Activated CD4-positive, CD25-positive, alpha-beta regulatory T cell treated with anti-CD3 and anti-CD28 coated beads, Interleukin-2, amount 50 U/mL, for 72 hours (primary cell): Measurements from ENCODE around the gene ODAD2.
"Not testable (repeated sequence)": the region's sequence is repeated elsewhere in the genome, so short reads cannot be mapped to it uniquely, and the experiment has no call there.

Experiments used
- DNase-seq: peaks from one replicate; pipeline ENCODE4 v3.0.0; 2021

The ODAD2 gene

GRCh38 chr10:27969931-27970330, 28.9 kb downstream of the ODAD2 start:
- not testable (repeated sequence) for DNase-seq

DNA sequence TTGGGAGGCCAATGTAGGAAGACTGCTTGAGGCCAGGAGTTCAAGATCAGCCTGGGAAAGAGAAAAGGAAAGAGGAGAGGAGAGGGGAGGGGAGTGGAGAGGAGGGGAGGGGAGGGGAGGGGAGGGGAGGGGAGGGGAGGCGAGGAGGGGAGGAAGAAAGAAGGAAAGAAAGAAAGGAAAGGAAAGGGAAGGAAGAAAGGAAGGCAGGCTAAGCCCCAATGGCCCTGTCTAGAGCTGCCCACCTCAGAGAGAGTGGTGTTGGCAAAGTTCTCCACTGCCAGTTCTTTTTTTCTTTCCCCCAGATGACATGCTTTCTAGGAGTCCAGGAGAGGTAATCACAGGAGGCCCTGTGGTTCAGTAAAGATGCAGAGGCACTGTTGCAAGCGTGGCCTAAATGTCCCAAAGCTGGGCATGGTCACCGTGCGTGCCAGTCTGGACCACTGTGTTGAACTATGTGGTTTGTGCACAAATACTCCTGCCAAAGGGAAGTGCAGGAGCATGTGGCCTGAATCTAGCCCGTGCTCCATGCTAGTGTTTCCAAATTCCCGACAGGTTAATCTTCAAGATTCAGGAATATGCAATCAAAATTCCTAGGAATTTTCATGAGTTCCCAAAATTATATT, 39.7 kb downstream of the ODAD2 start:
- DNase-seq = no peak

DNA sequence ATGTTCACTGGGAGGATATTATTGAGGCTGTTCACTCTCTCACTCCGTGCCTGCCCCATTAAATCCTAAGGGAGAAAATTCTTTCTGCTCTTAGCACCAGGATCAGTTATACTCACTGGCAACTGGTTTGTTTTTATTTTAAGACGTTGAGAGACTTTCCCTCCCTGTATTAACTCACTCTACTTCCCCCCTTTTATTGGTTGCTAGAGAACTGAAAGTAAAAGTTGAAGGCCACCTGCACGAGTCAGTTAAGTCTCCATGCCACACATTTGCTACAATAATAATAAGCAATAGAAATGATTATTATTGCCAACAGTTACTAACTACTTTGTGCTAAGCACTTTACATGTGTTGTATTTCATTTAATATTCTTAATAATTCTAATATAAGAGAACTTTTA, 40.5 kb downstream of the ODAD2 start:
- not testable (repeated sequence) for DNase-seq

GRCh38 chr10:27950242-27950564, 48.7 kb downstream of the ODAD2 start:
- DNase-seq = no peak

DNA sequence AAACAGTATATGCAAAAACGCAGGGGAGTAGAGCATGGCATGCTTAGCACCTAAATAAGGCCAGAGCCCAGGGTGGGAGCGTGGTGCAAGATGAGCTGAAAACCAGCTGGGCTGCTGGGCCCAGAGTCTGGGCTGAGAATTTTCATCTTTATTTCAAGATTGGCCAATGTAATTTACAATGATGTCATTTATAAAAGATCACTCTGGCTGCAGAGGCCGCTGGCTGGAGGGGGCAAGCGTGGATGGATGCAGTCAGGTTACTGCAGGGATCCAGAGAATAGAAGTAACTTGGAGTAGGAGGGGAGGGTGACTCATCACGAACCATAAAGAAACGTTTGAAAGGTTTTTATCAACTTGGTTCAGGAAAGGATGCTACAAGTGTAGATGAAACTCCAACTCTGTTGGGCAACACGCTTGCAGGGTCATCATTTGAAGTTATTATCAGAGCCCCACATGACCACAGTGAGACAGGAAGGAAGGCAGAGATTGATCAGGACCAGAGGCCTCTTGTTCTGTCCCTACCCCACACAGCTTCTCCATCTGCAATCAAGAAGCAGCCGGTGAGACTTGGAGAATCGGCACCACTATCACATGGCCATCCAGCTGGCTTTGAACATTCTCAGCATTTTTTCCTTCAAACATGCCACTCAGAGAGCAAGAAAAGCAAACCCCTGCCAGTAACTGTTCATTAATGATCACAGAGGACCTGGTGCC, 49.2 kb downstream of the ODAD2 start:
- DNase-seq = no peak

DNA sequence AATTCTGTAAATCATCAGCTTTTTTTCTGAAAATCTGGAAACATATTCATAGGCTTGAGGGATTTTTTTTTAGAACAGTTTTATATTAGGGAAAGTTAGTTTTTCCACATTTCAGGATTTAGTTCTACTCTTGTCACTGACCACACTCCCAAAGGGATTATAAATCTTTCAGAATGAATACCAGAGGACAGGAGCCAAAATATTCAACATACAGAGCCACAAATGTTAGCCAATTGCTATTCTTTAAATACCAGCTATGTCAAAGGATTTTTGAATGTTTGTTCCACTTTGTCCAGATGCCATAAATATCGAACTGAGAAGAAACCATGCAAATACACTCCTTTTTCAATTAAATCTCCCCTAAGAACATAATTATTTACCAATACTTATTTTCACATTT, 50.7 kb downstream of the ODAD2 start:
- DNase-seq = no peak

DNA sequence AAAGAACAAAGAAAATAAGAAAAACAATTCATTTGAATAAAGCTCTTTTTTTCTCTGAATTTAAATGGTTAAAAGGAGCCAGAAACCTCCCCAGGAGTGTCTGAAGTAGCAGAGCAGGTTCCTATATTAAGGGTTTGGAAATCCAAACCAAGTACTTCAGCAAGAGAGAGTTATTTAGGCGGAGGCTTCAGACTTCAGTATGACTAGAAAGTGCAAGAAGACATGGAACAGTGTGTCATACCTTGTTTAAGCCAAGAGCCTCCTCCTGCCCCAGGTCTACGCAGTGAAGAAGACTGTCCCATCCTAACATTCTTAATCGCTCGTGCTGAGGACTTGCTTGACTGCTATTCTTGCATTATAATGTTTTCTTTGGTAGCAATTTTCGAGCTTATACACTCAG, 51.3 kb downstream of the ODAD2 start:
- DNase-seq = no peak

DNA sequence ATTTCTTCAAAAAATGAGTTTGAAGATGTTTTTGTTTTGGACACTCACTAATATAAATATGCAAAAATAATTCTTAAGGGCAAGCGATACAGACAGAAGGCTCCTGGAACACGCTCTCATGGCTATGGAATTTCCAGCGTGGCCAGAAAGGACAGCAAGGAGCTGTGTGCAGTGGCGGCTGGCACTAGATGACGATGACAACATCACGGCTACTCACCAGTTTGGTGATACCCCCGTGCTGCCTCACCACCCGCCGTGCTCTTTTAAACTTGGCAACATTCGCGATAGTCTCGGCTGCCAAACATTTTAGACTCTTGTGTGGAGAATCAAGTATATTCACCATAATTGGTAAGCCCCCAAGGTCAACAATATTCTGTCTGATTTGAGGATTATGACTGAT, 54.9 kb downstream of the ODAD2 start:
- DNase-seq = no peak

DNA sequence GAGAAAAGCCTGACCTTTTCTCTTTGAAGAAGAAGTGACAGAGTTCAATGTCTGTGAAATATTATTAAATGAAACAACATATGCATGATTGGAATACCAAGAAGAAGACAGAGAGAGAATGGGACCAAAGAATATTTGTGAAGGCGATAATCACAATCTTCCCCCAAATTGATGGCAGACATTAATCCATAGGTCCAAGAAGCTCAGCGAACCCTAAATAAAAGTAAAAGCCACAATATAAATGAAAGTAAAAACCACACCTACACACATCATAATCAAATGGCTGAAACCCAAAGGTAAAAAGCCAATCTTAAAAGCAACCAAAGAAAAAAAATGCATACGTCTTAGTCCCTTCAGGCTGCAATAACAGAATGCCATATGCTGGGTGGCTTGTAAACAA, 84.0 kb downstream of the ODAD2 start:
- no peak for DNase-seq

- no peak for DNase-seq
Observed at GRCh38 chr10:27912231-27912630, 86.6 kb downstream of the ODAD2 start.

GRCh38 chr10:27911539-27911938, 87.3 kb downstream of the ODAD2 start:
- DNase-seq = no peak

GRCh38 chr10:27911011-27911410, 87.9 kb downstream of the ODAD2 start:
- no peak for DNase-seq

DNA sequence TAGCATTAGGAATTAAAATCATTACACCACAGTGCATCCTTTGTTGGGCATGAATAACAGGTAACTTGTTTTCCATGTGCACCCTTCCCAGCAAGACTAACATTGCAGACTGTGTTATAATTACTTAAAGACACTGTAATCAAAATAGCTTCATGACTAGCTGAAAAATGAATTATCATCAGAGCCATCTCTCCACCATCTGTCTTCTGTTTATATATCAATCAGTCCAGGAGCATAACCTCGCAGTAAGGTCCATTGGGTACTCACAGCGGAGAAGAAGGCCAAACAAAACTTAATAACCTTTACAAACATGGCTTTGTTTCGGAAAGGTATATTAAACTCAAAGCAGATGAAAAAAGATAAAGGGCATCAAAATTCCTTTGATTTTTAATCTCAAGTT, 90.6 kb downstream of the ODAD2 start:
- no peak for DNase-seq

- DNase-seq = not testable (repeated sequence)
Observed at GRCh38 chr10:27899485-27899884, 99.4 kb downstream of the ODAD2 start.

DNA sequence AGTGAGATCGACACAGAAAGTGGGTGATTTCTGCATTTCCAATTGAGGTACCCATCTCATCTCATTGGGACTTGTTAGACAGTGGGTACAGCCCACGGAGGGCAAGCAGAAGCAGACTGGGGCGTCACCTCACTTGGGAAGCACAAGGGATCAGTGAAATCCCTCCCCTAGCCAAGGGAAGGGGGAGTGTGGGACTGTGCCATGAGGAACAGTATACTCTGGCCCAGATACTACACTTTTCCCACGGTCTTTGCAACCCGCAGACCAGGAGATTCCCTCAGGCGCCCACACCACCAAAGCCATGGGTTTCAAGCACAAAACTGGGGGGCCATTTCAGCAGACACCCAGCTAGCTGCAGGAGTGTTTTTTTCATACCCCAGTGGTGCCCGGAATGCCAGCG, 99.8 kb downstream of the ODAD2 start:
- DNase-seq = no peak

DNA sequence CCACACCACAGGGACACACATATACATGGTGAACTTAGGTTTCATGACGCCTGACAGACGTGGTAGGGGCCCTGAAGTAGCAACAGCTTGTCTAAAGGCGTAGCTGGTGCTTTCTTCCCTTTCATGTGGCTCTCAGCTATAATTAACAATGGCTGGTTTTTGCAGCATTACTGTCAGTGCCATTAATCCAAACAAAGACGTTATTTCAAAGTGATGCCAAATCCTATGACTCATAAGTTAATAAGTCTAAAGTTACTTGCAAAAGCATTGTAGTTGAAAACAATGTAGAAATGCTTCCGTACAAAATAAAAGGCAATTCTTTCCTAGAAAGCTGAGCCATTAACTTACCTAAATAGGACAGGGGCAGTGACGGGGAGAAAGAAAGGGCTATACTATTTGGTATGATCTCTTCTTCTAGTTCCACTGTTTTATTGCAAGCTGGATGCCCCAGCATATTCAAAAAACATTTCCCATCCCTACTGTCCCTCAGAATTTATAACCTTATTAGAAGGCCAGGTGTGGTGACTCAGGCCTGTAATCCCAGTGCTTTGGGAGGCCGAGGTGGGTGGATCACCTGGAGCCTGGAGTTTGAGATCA, 105.4 kb downstream of the ODAD2 start:
- DNase-seq = no peak

GRCh38 chr10:27890971-27891370, 107.9 kb downstream of the ODAD2 start:
- no peak for DNase-seq

- no peak for DNase-seq
Observed at GRCh38 chr10:27889518-27889917, 109.4 kb downstream of the ODAD2 start.

DNA sequence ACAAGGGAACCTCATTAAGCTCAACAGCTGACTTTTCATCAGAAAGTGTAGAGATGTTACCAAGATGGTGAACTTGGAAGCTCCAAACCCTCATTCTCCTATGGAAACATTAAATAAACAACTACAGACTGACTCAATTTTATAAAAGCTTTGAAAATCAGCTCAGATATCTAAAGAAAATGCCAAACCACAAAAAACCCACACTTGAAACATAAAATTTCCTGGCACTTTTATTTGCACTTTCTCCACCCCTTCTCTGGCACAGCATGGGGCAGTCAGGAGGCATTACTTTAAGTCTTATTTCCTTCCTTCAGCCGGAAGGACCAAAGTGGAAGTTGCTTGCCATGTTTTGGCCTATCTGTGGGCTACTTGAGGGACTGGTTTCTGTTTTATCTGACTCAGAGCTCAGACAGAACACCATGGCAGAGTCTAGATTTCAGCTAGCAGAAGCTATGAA, 114.7 kb downstream of the ODAD2 start:
- no peak for DNase-seq

GRCh38 chr10:27878281-27878680, 120.6 kb downstream of the ODAD2 start:
- DNase-seq = no peak

DNA sequence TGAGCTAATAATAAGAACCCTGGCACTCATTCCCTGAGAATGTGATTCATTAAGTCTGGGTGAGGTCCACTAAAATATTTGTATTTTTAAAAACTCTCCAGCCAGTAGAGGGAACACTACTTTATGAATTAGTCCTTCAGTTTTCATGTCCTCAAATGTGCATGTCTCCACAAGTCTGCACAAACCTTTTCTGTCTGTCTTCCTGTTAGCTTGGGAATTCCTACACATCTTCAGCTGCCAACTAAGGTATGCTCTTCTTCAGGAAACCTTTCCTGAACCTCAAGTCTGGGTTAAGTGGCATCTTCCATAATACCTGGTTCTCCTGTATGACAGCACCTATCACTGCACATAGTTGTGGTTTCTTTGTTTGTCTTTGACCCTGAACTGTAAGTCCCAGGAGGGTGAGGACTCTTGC, 133.7 kb downstream of the ODAD2 start:
- DNase-seq = no peak

GRCh38 chr10:27861781-27862180, 137.1 kb downstream of the ODAD2 start:
- DNase-seq = no peak

DNA sequence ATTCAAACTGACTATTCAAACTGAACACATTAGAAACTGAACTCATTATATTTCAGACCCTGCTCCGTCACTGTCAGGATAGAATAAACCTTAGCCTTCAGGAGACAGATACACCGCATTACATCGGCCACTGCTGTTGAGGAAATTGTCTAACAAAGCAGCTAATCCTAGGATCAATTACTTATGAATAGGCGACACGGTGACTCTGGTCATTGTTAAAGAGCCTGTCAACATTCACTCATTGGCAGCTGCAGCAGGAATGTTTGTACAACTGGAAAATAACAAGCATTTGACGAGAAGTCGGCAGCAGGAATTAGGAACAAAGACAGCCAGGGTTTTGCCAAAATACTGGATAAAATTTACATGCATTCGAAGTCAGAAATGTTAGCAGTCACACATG, 141.3 kb downstream of the ODAD2 start:
- no peak for DNase-seq

DNA sequence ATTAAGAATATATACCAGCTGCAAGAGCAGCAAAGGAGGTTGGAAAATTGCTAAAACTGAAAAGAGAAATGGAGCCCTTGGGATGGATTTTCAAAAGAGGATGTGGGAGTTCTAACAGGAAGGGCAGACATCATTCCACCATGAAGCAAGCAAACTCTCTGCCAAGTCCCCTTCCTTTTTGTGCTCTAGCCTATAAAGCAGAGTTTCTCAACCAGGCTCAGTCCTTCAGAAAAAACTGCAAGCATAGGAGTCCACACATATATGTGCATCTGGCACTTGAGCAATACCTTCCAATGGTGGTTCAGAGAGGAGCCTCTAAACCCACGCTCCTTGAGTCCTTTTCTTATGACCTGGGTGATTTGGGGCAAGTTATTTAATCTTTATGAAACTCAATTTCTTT, 154.7 kb downstream of the ODAD2 start:
- DNase-seq = no peak

- no peak for DNase-seq
Observed at GRCh38 chr10:27838901-27839300, 160.0 kb downstream of the ODAD2 start.
